ENCODE measurements around the gene ZFP91. TPM values are rescaled to one million over a fixed set of nuclear protein-coding genes. Genes with fewer than 3 reads are reported as not detected.

The ZFP91 gene
- total RNA-seq, 1 experiment from 2014 or later: 58.6 TPM

DNA sequence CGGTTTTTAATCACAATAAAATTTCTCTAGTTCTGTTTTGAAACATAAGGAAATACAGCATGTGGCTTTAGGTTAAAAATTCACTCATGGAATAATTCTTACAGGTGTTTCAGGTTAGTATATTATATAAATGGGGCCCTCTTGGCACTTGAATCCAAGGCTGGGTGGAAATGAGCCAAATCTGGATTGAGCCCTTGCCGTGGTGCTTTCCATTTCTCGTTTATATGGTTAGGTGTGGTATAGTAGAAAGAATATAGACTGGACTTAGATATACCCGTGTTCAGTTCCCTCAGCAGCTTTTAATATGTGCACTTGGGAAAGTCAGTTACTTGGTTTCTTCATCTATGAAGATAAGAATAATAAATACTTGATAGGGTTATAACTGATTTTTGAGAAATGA, 16.0 kb downstream of the ZFP91 start:
- RAD21 ChIA-PET (ENCODE audit: low non-redundant PET in 1 of 2, low total read pairs in 2 of 2, uncharacterized antibody in 2 of 2, unreplicated experiment in 2 of 2): no interaction called here
- Histone ChIP-seq H3K27me3 (ENCODE audit: insufficient read depth, low read length) (no peaks in the 10 kb centered on the region), H3K79me2 (ENCODE audit: insufficient read depth, low read length) (peaks cover 100% of the 10 kb centered on the region), H3K4me3 (replicated peaks in 1 of 2; ENCODE audit: low read depth in 1 of 2, low read length in 2 of 2) (no peak overlapping the region), H3K9ac (ENCODE audit: low read length) (no peak overlapping the region), H3K36me3 (ENCODE audit: control insufficient read depth in 1 of 2, insufficient read depth in 2 of 2, low read length in 2 of 2) (peaks cover 0 to 2% of the 10 kb centered on the region in 2 experiments; a peak in 1 of 4 replicates), H3K4me1 (ENCODE audit: control insufficient read depth in 1 of 2, insufficient read depth in 2 of 2, low read length in 2 of 2) (no peaks in the 10 kb centered on the region), H4K20me1 (ENCODE audit: insufficient read depth) (peaks cover 16% of the 10 kb centered on the region), H3K4me2 (ENCODE audit: low read length) (no peak overlapping the region), H3K27ac (ENCODE audit: low read depth, low read length) (no peak overlapping the region), H3K9me2 (ENCODE audit: insufficient read depth) (no peaks in the 10 kb centered on the region), H3K9me3 (ENCODE audit: control insufficient read depth in 1 of 2, insufficient read depth in 1 of 2, low read depth in 1 of 2, low read length in 2 of 2) (no peaks in the 10 kb centered on the region), H2AFZ (ENCODE audit: low read depth, low read length, poor library complexity, severe bottlenecking) (no peak overlapping the region)
- POLR2A ChIA-PET: no interaction called here
- CTCF ChIA-PET: no interaction called here
- no peak for TF ChIP-seq SP1 (IDR thresholded peaks at IDR 0.05; ENCODE audit: low read depth)
- TF ChIP-seq, protein P1, sequence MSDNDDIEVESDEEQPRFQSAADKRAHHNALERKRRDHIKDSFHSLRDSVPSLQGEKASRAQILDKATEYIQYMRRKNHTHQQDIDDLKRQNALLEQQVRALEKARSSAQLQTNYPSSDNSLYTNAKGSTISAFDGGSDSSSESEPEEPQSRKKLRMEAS (IDR thresholded peaks at IDR 0.05): no peak
- no peak for TF ChIP-seq FOSL1 (IDR thresholded peaks at IDR 0.05; ENCODE audit: low read depth)
- no peak for DNase-seq (ENCODE audit: low read depth, low spot score)
- BruUV-seq (replicated peaks): no TSS peak
- intact Hi-C loops (cut with micrococcal nuclease): no loop called here
- ATAC-seq: no peak

DNA sequence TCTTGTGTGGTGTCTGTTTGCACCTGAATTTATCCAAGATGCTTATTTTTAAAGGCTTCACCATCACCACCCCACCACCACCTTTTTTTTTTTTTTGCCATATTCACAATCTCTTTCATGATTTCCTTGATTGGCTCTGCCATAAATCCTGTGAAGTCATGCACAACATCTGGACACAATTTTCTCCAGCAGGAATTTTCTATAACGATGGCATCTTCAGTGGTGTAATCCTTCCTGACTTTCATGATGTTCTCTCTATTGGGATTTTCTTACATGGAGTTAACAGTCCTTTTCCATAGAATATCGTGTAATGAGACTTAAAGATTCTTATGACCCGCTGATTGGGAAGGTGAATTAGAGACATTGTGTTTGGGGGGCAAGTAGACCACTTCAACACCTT, 17.8 kb downstream of the ZFP91 start:
- DNase-seq (ENCODE audit: low read depth, low spot score): no peak
- Histone ChIP-seq H3K4me2 (ENCODE audit: low read length) (no peak overlapping the region), H3K79me2 (ENCODE audit: insufficient read depth, low read length) (peaks cover 100% of the 10 kb centered on the region), H3K27me3 (ENCODE audit: insufficient read depth, low read length) (no peaks in the 10 kb centered on the region), H3K9me3 (ENCODE audit: control insufficient read depth in 1 of 2, insufficient read depth in 1 of 2, low read depth in 1 of 2, low read length in 2 of 2) (no peaks in the 10 kb centered on the region), H3K9ac (ENCODE audit: low read length) (no peak overlapping the region), H4K20me1 (ENCODE audit: insufficient read depth) (peaks cover 23% of the 10 kb centered on the region), H2AFZ (ENCODE audit: low read depth, low read length, poor library complexity, severe bottlenecking) (no peak overlapping the region), H3K27ac (ENCODE audit: low read depth, low read length) (no peak overlapping the region), H3K4me1 (ENCODE audit: control insufficient read depth in 1 of 2, insufficient read depth in 2 of 2, low read length in 2 of 2) (no peaks in the 10 kb centered on the region), H3K36me3 (ENCODE audit: control insufficient read depth in 1 of 2, insufficient read depth in 2 of 2, low read length in 2 of 2) (peaks cover 0 to 2% of the 10 kb centered on the region in 2 experiments; a peak in 1 of 4 replicates), H3K9me2 (ENCODE audit: insufficient read depth) (no peaks in the 10 kb centered on the region), H3K4me3 (replicated peaks in 1 of 2; ENCODE audit: low read depth in 1 of 2, low read length in 2 of 2) (no peak overlapping the region)
- no peak for ATAC-seq
- TF ChIP-seq POLR2AphosphoS5 (IDR thresholded peaks at IDR 0.05; ENCODE audit: low read depth, low read length): no peak
- TF ChIP-seq SIN3A (IDR thresholded peaks at IDR 0.05; ENCODE audit: low read depth): no peak
- TF ChIP-seq ZNF274 (IDR thresholded peaks at IDR 0.05; ENCODE audit: low read depth, low read length): no peak
- TF ChIP-seq EZH2phosphoT487 (IDR thresholded peaks at IDR 0.05; ENCODE audit: borderline replicate concordance): no peak
- no peak for TF ChIP-seq SP1 (IDR thresholded peaks at IDR 0.05; ENCODE audit: low read depth)
- no peak for TF ChIP-seq RAD21 (IDR thresholded peaks at IDR 0.05; ENCODE audit: low read depth)
- TF ChIP-seq, protein P2, sequence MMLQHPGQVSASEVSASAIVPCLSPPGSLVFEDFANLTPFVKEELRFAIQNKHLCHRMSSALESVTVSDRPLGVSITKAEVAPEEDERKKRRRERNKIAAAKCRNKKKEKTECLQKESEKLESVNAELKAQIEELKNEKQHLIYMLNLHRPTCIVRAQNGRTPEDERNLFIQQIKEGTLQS (IDR thresholded peaks at IDR 0.05): no peak
- TF ChIP-seq ELF1 (IDR thresholded peaks at IDR 0.05; ENCODE audit: borderline replicate concordance, low read depth): no peak
- no peak for TF ChIP-seq CEBPB (IDR thresholded peaks at IDR 0.05; ENCODE audit: low read depth)
- TF ChIP-seq FOSL1 (IDR thresholded peaks at IDR 0.05; ENCODE audit: low read depth): no peak
- TF ChIP-seq EGR1 (IDR thresholded peaks at IDR 0.05; ENCODE audit: low read depth): no peak
- ChIA-PET POLR2A (no interaction called here), CTCF (no interaction called here), RAD21 (ENCODE audit: low non-redundant PET in 1 of 2, low total read pairs in 2 of 2, uncharacterized antibody in 2 of 2, unreplicated experiment in 2 of 2) (no interaction called here)
- BruUV-seq (replicated peaks): no TSS peak
- intact Hi-C loops (cut with micrococcal nuclease): no loop called here
